Measurements from ENCODE around the gene PLEKHO2. TPM values are rescaled to one million over a fixed set of nuclear protein-coding genes. Genes with fewer than 3 reads are reported as not detected.
A peak's percentile ranks its signal among the peaks of the same experiment; 100 is the strongest.

Gene PLEKHO2
- total and polyA plus RNA-seq, 7 donors: 1.9 to 6.7 (median 5.2) TPM

GRCh38 chr15:64842986-64843561 is 1.4 kb downstream of the PLEKHO2 start:
- WGBS, 3 donors: 41 to 56% (median 44%) methylated on average over 7 of the region's 7 CpGs
- no peaks in the 10 kb centered on the region for H3K9me3 ChIP-seq

GRCh38 chr15:64843991-64844390 is 2.3 kb downstream of the PLEKHO2 start:
- peak overlapping the region; percentile 93 for H3K4me3 ChIP-seq
- 50 to 52% (median 50%) methylated on average over 4 of the region's 4 CpGs for WGBS, 3 donors
- TF ChIP-seq CTCF (IDR thresholded peaks at IDR 0.05): no peak
- peaks cover 0 to 5% of the 10 kb centered on the region in 2 donors for H3K36me3 ChIP-seq (ENCODE audit: insufficient read depth in 1 of 2, low read depth in 1 of 2)
- ATAC-seq (no peak), DNase-seq (no peak)
- H3K27me3 ChIP-seq (ENCODE audit: insufficient read depth in 3 of 3, low read length in 2 of 3): no peaks in the 10 kb centered on the region
- intact Hi-C loops (cut with DNase I): loop anchor here (5.0 kb wide), 1 partner anchor 53 kb away; no protein-coding TSS in a partner anchor
- H3K4me1 ChIP-seq: peaks cover 6% of the 10 kb centered on the region
- peak overlapping the region; percentile 62 for H3K27ac ChIP-seq
- no peaks in the 10 kb centered on the region for H3K9me3 ChIP-seq

More at GRCh38 chr15:64842986-64843561, 1.4 kb downstream of the PLEKHO2 start:
- DNase-seq: peak; percentile 80 to 81
- Histone ChIP-seq H3K27me3 (ENCODE audit: insufficient read depth in 3 of 3, low read length in 2 of 3) (no peaks in the 10 kb centered on the region), H3K4me3 (peak overlapping the region; percentile 93), H3K36me3 (ENCODE audit: insufficient read depth in 1 of 2, low read depth in 1 of 2) (no peaks in the 10 kb centered on the region), H3K4me1 (peaks cover 6% of the 10 kb centered on the region), H3K27ac (peak overlapping the region; percentile 62)
- intact Hi-C loops (cut with DNase I): loop anchor here (5.0 kb wide), 1 partner anchor 54 kb away; no protein-coding TSS in a partner anchor
- no peak for TF ChIP-seq CTCF (IDR thresholded peaks at IDR 0.05)
- peak in 1 of 4 donors; percentile 18 for ATAC-seq

GRCh38 chr15:64844576-64845145 is 2.9 kb downstream of the PLEKHO2 start:
- no peaks in the 10 kb centered on the region for H3K9me3 ChIP-seq
- DNase-seq (no peak), ATAC-seq (no peak)
- H3K27ac ChIP-seq: peak overlapping the region; percentile 19
- H3K27me3 ChIP-seq (ENCODE audit: insufficient read depth in 3 of 3, low read length in 2 of 3): no peaks in the 10 kb centered on the region
- peaks cover 6% of the 10 kb centered on the region for H3K4me1 ChIP-seq
- peak overlapping the region; percentile 93 for H3K4me3 ChIP-seq
- H3K36me3 ChIP-seq (ENCODE audit: insufficient read depth in 1 of 2, low read depth in 1 of 2): peaks cover 0 to 11% of the 10 kb centered on the region in 2 donors
- TF ChIP-seq CTCF (IDR thresholded peaks at IDR 0.05): no peak
- WGBS, 3 donors: 34 to 43% (median 40%) methylated on average over 8 of the region's 8 CpGs
- intact Hi-C loops (cut with DNase I): loop anchor here (5.0 kb wide), 1 partner anchor 53 kb away; no protein-coding TSS in a partner anchor

GRCh38 chr15:64845183-64845611 is 3.5 kb downstream of the PLEKHO2 start:
- H3K4me1 ChIP-seq: peaks cover 6% of the 10 kb centered on the region
- 8 to 59% (median 42%) methylated on average over 2 of the region's 2 CpGs for WGBS, 3 donors

More at GRCh38 chr15:64845183-64845611, 3.5 kb downstream of the PLEKHO2 start:
- Histone ChIP-seq H3K27me3 (ENCODE audit: insufficient read depth in 3 of 3, low read length in 2 of 3) (no peaks in the 10 kb centered on the region), H3K4me3 (peak overlapping the region; percentile 93), H3K9me3 (no peaks in the 10 kb centered on the region), H3K27ac (peak overlapping the region; percentile 19), H3K36me3 (ENCODE audit: insufficient read depth in 1 of 2, low read depth in 1 of 2) (peaks cover 0 to 17% of the 10 kb centered on the region in 2 donors)
- no peak for TF ChIP-seq CTCF (IDR thresholded peaks at IDR 0.05)
- intact Hi-C loops (cut with DNase I): no loop called here
- no peak for ATAC-seq
- peak in 1 of 2 donors; percentile 63 for DNase-seq
